Measurements from ENCODE around the gene CTNND2.

DNA sequence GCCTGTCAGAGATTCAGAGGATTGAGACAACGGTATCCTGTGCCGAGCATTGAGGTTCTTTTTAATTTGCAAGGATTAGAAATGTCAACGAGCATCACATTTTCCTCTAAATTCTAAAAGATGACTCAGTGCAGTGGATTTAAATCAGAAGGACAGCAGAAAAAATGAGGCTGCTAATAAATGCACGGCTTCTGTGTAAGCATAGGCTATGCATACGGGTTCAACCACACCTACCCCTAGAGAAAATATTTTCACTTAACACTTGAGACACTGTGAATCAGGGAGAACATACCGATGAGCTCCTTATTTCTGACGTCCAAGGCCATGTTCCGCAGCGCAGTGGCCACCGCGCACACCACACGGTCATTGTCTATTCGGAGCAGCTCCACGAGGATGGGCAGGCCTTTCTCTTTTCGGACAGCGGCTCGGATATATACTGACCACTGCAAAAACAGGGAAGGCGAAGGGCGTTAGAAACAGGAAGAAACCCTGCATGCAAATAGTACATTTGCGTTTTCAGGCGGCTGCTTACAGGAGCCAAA is 821.8 kb downstream of the CTNND2 start:
- TF ChIP-seq CTCF (IDR thresholded peaks at IDR 0.05) = no peak
- no peak for TF ChIP-seq EZH2 (IDR thresholded peaks at IDR 0.05; ENCODE audit: borderline replicate concordance, insufficient read depth, low read depth, low read length, poor library complexity, severe bottlenecking)
